ENCODE results near the gene MANEAL.

Gene MANEAL

DNA sequence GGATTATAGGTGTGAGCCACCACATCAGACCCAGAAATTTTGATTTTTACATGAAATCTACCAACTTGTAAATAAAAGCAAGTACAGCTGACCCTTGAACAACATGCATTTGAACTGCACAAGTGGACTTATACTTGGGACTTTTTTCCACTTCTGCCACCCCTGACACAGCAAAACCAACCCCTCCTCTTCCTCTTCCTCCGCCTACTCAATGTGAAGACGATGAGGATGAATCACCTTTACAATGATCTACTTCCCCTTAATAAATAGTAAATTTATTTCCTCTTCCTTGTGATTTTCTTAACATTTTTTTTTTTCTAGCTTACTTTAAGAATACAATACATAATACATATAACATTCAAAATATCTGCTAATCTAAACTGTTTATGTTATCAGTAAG is 31.9 kb downstream of the MANEAL start:
- Histone ChIP-seq H3K4me1 (no peaks in the 10 kb centered on the region), H3K36me3 (replicated peaks) (peaks cover 40% of the 10 kb centered on the region), H3K27me3 (ENCODE audit: low read depth) (no peaks in the 10 kb centered on the region), H3K9me3 (no peaks in the 10 kb centered on the region), H3K4me3 (no peak overlapping the region)
- no peak for DNase-seq (ENCODE audit: low spot score in 2 of 2)
- in situ Hi-C loops (cut with MboI; ENCODE audit: low sequenced_read_pairs) = no loop called here

GRCh38 chr1:37828410-37829074 is 34.9 kb downstream of the MANEAL start:
- H3K36me3 ChIP-seq (replicated peaks) = peaks cover 44% of the 10 kb centered on the region
- no peak overlapping the region for H3K4me3 ChIP-seq
- DNase-seq (ENCODE audit: low spot score in 2 of 2) = no peak
- no peaks in the 10 kb centered on the region for H3K9me3 ChIP-seq
- no peaks in the 10 kb centered on the region for H3K27me3 ChIP-seq (ENCODE audit: low read depth)
- H3K4me1 ChIP-seq = no peaks in the 10 kb centered on the region
- in situ Hi-C loops (cut with MboI; ENCODE audit: low sequenced_read_pairs) = no loop called here

DNA sequence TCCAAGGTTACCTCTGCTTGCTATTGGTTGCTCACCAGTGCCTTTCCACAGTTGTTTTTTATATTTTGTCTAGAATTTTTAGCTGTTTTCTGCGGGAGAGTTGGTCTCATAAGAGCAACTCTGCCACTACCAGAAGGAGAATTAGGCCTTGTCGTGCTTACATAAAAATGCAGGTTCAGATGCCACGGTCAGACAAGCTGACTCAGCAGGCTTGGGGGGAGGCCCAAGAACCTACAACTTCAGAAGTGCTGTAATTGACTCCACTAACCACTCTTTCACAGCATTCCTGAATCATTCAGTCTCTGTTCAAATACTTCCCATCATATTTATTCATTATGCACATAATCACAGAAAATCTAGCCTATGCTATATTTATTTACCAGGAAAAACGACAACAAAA is 37.5 kb downstream of the MANEAL start:
- in situ Hi-C loops (cut with MboI; ENCODE audit: low sequenced_read_pairs) = no loop called here
- H3K4me1 ChIP-seq = no peaks in the 10 kb centered on the region
- H3K9me3 ChIP-seq = no peaks in the 10 kb centered on the region
- no peak for DNase-seq (ENCODE audit: low spot score in 2 of 2)
- H3K4me3 ChIP-seq = no peak overlapping the region
- peaks cover 61% of the 10 kb centered on the region for H3K36me3 ChIP-seq (replicated peaks)
- H3K27me3 ChIP-seq (ENCODE audit: low read depth) = no peaks in the 10 kb centered on the region

DNA sequence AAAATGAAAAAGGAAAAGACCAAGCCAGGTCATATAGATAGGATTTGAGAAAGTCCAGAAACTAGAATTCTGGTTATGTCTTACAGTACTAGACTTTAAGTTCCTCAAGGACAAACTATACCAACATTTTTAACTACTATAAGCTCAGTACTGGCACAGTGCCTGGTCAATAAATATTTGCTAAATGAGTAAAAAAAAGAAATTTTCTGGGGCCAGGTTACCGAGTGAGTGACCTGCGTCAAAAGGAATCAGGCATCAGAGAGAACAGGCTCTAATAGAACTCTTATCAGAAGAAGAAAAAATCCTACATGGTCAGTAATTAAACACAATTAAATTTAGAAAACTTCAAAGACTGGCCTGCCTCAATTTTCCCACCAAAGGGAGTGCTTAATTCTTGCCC is 38.2 kb downstream of the MANEAL start:
- Histone ChIP-seq H3K9me3 (no peaks in the 10 kb centered on the region), H3K4me3 (no peak overlapping the region), H3K36me3 (replicated peaks) (peaks cover 65% of the 10 kb centered on the region), H3K4me1 (no peaks in the 10 kb centered on the region), H3K27me3 (ENCODE audit: low read depth) (no peaks in the 10 kb centered on the region)
- DNase-seq (ENCODE audit: low spot score in 2 of 2) = no peak
- in situ Hi-C loops (cut with MboI; ENCODE audit: low sequenced_read_pairs) = no loop called here

- no peak for DNase-seq (ENCODE audit: low spot score in 2 of 2)
- Histone ChIP-seq H3K9me3 (no peaks in the 10 kb centered on the region), H3K4me1 (no peaks in the 10 kb centered on the region), H3K36me3 (replicated peaks) (peaks cover 58% of the 10 kb centered on the region), H3K27me3 (ENCODE audit: low read depth) (no peaks in the 10 kb centered on the region), H3K4me3 (no peak overlapping the region)
- in situ Hi-C loops (cut with MboI; ENCODE audit: low sequenced_read_pairs) = no loop called here
These were observed 43.1 kb downstream of the MANEAL start for GRCh38 chr1:37836788-37837187.

- Histone ChIP-seq H3K4me3 (no peak overlapping the region), H3K9me3 (no peaks in the 10 kb centered on the region), H3K27me3 (ENCODE audit: low read depth) (no peaks in the 10 kb centered on the region), H3K36me3 (replicated peaks) (peaks cover 37% of the 10 kb centered on the region), H3K4me1 (no peaks in the 10 kb centered on the region)
- no peak for DNase-seq (ENCODE audit: low spot score in 2 of 2)
- in situ Hi-C loops (cut with MboI; ENCODE audit: low sequenced_read_pairs) = no loop called here
These were observed 46.0 kb downstream of the MANEAL start for GRCh38 chr1:37839676-37840075.

DNA sequence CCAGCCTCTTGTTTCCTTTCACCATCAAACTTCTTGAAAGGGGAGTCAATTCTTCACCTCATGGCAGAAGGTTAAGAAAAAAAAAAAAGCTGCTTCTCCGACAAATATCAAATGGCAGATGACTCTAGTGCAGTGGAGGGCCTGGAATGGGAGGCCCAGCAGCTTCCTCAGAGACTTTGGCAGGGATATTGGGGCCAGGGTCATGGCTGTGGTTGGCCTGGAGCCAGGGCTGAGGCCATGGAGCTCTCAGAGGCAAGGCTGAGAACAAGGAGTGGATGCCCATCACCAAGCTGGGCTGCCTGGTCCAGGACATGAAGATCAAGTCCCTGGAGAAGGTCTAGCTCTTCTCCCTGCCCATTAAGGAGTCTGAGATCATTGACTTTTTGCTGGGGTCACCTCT is 47.1 kb downstream of the MANEAL start:
- Histone ChIP-seq H3K9me3 (no peaks in the 10 kb centered on the region), H3K27me3 (ENCODE audit: low read depth) (no peaks in the 10 kb centered on the region), H3K36me3 (replicated peaks) (peaks cover 29% of the 10 kb centered on the region), H3K4me1 (no peaks in the 10 kb centered on the region), H3K4me3 (no peak overlapping the region)
- DNase-seq (ENCODE audit: low spot score in 2 of 2) = no peak
- in situ Hi-C loops (cut with MboI; ENCODE audit: low sequenced_read_pairs) = no loop called here

GRCh38 chr1:37841652-37842051 is 48.0 kb downstream of the MANEAL start:
- Histone ChIP-seq H3K36me3 (replicated peaks) (peaks cover 23% of the 10 kb centered on the region), H3K4me3 (no peak overlapping the region), H3K4me1 (no peaks in the 10 kb centered on the region), H3K27me3 (ENCODE audit: low read depth) (no peaks in the 10 kb centered on the region), H3K9me3 (no peaks in the 10 kb centered on the region)
- no peak for DNase-seq (ENCODE audit: low spot score in 2 of 2)
- in situ Hi-C loops (cut with MboI; ENCODE audit: low sequenced_read_pairs) = no loop called here

GRCh38 chr1:37844536-37844935 is 50.9 kb downstream of the MANEAL start:
- Histone ChIP-seq H3K27me3 (ENCODE audit: low read depth) (no peaks in the 10 kb centered on the region), H3K9me3 (no peaks in the 10 kb centered on the region), H3K36me3 (replicated peaks) (peaks cover 11% of the 10 kb centered on the region), H3K4me1 (no peaks in the 10 kb centered on the region), H3K4me3 (no peak overlapping the region)
- no peak for DNase-seq (ENCODE audit: low spot score in 2 of 2)
- in situ Hi-C loops (cut with MboI; ENCODE audit: low sequenced_read_pairs) = no loop called here

- H3K9me3 ChIP-seq = no peaks in the 10 kb centered on the region
- H3K4me3 ChIP-seq = no peak overlapping the region
- peaks cover 7% of the 10 kb centered on the region for H3K36me3 ChIP-seq (replicated peaks)
- H3K27me3 ChIP-seq (ENCODE audit: low read depth) = no peaks in the 10 kb centered on the region
- in situ Hi-C loops (cut with MboI; ENCODE audit: low sequenced_read_pairs) = no loop called here
- no peaks in the 10 kb centered on the region for H3K4me1 ChIP-seq
- no peak for DNase-seq (ENCODE audit: low spot score in 2 of 2)
These were observed 51.5 kb downstream of the MANEAL start for GRCh38 chr1:37845049-37845646.

DNA sequence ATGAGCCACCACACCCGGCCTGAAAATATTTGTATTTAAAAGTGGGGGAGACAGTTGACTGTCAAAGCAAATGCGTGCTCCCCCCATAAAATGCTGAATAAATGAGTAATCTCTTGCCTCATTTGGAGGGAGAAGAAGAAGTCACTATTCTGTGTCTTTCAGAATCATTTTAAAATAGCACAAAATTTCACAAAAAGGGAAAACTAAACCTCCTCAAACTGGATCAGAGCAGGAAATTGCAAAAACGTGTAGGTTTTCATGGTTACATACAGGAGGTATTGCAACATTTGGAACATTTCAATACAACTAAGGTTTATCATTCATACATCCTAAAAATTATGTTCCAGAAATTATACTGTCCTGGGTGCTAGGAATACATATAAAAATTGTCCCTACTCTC is 52.1 kb downstream of the MANEAL start:
- no peak for DNase-seq (ENCODE audit: low spot score in 2 of 2)
- no peaks in the 10 kb centered on the region for H3K9me3 ChIP-seq
- no peaks in the 10 kb centered on the region for H3K4me1 ChIP-seq
- no peaks in the 10 kb centered on the region for H3K27me3 ChIP-seq (ENCODE audit: low read depth)
- in situ Hi-C loops (cut with MboI; ENCODE audit: low sequenced_read_pairs) = no loop called here
- H3K4me3 ChIP-seq = no peak overlapping the region
- H3K36me3 ChIP-seq (replicated peaks) = peaks cover 7% of the 10 kb centered on the region

- Histone ChIP-seq H3K9me3 (no peaks in the 10 kb centered on the region), H3K27me3 (ENCODE audit: low read depth) (no peaks in the 10 kb centered on the region), H3K4me1 (no peaks in the 10 kb centered on the region), H3K4me3 (no peak overlapping the region), H3K36me3 (replicated peaks) (peaks cover 7% of the 10 kb centered on the region)
- in situ Hi-C loops (cut with MboI; ENCODE audit: low sequenced_read_pairs) = no loop called here
- DNase-seq (ENCODE audit: low spot score in 2 of 2) = no peak
These were observed 53.1 kb downstream of the MANEAL start for GRCh38 chr1:37846647-37847339.

DNA sequence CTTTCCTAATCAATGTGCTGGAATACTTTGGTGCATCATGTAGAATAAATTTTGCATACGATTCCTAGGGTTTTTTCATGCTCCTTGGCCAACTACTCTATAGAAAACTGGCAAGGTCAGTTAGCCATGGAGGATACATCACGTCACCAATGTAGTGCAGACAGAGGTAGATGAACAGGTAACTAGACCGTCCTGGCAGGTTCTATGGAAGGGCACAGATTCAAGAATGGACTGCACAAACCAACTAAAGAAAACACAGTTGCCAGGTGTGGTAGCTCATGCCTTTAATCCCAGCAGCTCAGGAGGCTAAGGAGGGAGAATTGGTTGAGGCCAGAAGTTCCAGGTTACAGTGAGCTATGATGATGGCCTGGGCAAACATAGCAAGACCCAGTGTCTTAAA is 55.8 kb downstream of the MANEAL start:
- DNase-seq (ENCODE audit: low spot score in 2 of 2) = no peak
- Histone ChIP-seq H3K4me3 (no peak overlapping the region), H3K9me3 (no peaks in the 10 kb centered on the region), H3K4me1 (no peaks in the 10 kb centered on the region), H3K27me3 (ENCODE audit: low read depth) (no peaks in the 10 kb centered on the region), H3K36me3 (replicated peaks) (peaks cover 10% of the 10 kb centered on the region)
- in situ Hi-C loops (cut with MboI; ENCODE audit: low sequenced_read_pairs) = no loop called here

- in situ Hi-C loops (cut with MboI; ENCODE audit: low sequenced_read_pairs) = no loop called here
- Histone ChIP-seq H3K4me1 (no peaks in the 10 kb centered on the region), H3K27me3 (ENCODE audit: low read depth) (no peaks in the 10 kb centered on the region), H3K9me3 (no peaks in the 10 kb centered on the region), H3K4me3 (no peak overlapping the region), H3K36me3 (replicated peaks) (peaks cover 15% of the 10 kb centered on the region)
- DNase-seq (ENCODE audit: low spot score in 2 of 2) = no peak
These were observed 56.8 kb downstream of the MANEAL start for GRCh38 chr1:37850352-37850955.
